ENCODE results near the gene SPPL3.
"Not testable (repeated sequence)": the region's sequence is repeated elsewhere in the genome, so short reads cannot be mapped to it uniquely, and the experiment has no call there.

The SPPL3 gene

GRCh38 chr12:120920178-120920577 is 16.0 kb upstream of the SPPL3 start:
- DNase-seq (ENCODE audit: low read depth in 2 of 2), result no peak

GRCh38 chr12:120917748-120918147 is 13.6 kb upstream of the SPPL3 start:
- DNase-seq (ENCODE audit: low read depth in 2 of 2), result no peak

DNA sequence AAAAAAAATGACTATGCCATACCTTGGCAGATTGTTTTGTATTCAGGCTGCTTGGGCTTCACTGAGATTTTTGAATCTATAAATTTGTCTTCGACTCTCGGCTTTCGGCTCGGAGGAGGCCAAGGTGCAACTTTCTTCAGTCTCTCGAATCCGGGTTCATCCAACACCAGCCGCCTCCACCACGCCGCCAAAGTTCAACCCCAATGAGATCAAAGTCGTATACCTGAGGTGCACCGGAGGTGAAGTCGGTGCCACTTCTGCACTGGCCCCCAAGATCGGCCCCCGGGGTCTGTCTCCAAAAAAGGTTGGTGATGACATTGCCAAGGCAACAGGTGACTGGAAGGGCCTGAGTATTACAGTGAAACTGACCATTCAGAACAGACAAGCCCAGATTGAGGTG is 12.4 kb upstream of the SPPL3 start:
- DNase-seq (ENCODE audit: low read depth in 2 of 2), result no peak

GRCh38 chr12:120914794-120915193 is 10.6 kb upstream of the SPPL3 start:
- no peak for DNase-seq (ENCODE audit: low read depth in 2 of 2)

DNA sequence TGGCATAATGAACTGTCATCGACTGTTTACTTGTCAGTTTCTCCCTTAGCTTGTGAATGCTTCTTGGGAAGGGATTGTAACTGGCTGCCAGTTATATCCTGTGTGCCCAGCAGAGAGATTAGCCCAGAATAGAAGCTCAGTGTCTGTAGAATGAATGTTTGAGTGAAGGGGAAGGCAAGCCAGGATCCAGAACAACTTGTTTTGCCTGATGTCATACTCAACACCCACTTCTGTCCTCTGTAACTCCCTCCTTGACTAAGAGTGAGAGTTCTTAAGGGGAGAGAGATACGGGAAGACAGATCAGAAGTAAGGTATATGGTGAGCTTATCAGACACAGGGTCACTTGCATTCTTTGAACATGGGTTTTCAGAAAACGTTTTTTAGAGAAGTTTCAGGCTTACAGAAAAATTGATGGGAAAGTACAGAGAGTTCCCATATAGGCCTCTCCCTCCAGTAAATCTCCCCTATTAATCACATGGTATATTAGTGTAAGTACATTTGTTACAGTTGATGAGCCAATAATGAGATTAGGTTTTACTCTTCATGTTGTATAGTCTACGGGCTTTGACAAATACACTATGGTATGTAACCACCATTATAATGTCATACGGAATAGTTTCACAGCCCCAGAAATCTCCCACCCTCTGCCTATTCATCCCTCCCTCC is 5.6 kb upstream of the SPPL3 start:
- no peak for DNase-seq (ENCODE audit: low read depth in 2 of 2)

DNA sequence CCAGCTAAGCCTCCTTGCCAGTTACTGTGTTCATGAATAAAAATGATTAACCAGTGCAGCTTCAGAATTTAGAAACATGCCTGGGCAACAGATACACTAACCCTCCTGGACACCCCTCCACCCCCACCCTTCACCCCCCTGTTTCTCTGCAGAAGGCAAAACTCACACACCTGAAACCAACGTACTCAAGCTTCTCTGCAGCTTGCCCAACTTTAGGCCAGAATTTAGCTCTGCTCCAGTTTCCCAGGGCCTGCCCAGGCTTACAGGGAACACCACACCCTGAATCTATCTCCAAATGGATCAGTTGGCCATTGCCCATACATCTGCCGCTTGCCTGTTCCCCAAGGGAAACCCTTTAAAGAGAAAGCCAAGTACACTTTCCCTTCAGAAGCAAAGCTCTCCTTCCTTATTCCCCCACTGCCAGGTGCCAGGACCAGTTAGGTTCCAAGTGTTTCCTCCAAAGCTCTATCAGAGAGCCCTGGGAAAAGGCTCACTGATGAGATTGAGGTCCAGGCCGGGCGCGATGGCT is 1.8 kb upstream of the SPPL3 start:
- DNase-seq (ENCODE audit: low read depth in 2 of 2), result no peak

GRCh38 chr12:120903412-120904196 is 554 bp downstream of the SPPL3 start:
- DNase-seq (ENCODE audit: low read depth in 2 of 2), result peak; percentile 30

- DNase-seq (ENCODE audit: low read depth in 2 of 2), result no peak
Measured at GRCh38 chr12:120902846-120903411, 1.2 kb downstream of the SPPL3 start.

DNA sequence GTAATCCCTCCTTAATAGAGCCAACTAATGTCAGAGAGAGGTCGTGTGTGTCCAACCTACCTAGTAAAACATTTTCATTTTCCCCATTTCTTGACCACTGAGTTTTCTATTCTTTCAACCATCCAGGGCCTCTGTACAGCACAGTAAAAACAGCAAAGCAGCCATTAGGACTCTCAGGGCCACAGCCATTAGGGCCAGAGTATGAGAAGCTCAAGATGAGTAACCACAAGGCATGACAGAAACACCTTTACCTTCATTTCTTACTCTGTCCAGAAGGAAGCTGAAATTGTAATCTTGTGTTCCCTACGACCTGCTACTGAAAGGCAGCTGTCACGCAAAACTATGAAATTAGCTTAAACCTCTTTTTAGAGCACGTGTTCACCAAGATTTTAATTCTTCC is 2.3 kb downstream of the SPPL3 start:
- no peak for DNase-seq (ENCODE audit: low read depth in 2 of 2)

GRCh38 chr12:120901101-120901500 is 3.1 kb downstream of the SPPL3 start:
- DNase-seq (ENCODE audit: low read depth in 2 of 2), result not testable (repeated sequence)

- DNase-seq (ENCODE audit: low read depth in 2 of 2), result no peak
Measured at GRCh38 chr12:120895532-120895931, 8.6 kb downstream of the SPPL3 start.

DNA sequence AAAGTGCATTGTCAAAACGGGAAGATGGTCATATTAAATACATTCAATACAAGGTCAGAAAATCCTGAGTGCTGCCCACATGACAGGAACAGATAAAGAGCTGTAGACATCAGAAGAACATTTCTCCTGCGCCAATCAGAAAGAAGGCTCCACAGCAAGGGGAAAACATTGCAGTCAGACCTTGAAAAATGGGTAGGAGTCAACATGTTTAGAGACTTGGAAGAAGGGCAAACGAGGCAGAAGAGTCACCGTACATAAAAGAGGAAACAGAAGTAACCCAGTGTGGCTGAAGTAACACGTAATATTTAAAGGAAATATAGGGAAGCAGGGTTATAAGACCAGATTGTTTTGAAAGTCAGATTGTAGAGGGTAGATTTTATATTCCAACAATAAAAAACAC is 11.9 kb downstream of the SPPL3 start:
- DNase-seq (ENCODE audit: low read depth in 2 of 2), result no peak

DNA sequence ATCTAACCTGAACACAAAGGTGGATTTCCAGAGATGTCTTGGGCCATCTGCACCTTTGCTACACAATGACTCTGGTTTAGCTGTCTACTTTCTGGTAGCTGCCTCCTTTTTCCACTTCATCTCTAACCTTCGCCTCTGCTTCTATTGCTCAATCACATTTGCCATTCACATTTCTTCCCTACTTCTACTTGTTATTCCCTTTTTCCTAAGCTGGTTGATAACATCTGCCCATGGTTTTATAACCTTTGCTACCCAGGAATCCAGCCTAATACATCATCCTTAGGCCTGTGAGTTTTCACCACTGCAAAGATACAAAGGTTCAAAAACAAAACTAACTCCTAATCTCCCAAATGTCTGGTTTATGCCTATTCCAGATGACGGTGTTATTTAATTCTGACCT is 13.2 kb downstream of the SPPL3 start:
- DNase-seq (ENCODE audit: low read depth in 2 of 2), result no peak

- peak; percentile 10 to 26 for DNase-seq (ENCODE audit: low read depth in 2 of 2)
Measured at GRCh38 chr12:120887253-120888043, 16.7 kb downstream of the SPPL3 start.

DNA sequence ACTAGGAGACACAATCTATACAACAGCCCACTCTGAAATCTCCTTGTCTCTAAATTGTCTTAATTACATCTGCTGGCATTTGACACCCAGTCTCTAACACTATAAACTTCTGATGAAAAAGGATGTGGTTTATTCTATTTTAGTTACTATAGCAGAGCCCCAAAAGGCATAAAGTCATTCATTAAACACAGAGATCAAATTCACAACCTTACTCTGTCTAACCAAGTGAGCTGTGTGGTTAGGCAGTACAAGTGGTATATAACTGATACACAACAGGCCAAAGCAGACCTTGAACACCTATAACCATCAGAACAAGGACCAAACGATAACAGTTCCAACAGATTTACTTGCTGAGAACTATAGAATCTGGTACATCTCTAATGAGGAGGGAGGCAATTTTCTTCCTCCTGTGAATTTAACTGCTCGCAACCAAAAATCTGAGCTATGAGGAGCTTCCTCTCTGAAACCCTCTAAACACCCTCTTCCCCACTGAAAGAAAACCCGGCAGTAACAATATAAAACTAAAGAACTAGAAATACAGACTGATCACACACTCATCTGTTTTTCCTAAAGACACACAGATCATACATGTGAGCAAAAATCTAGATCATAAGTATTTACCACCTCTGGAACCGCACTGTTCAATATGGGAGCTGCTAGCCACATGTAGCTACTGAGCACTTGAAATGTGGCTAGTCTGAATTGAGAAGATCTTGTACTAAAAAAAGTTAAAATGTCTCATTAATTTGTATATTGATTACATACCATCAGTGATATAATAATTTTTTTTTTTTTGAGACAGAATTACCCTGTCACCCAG is 17.7 kb downstream of the SPPL3 start:
- DNase-seq (ENCODE audit: low read depth in 2 of 2), result no peak

- no peak for DNase-seq (ENCODE audit: low read depth in 2 of 2)
Measured at GRCh38 chr12:120885521-120885920, 18.6 kb downstream of the SPPL3 start.

- no peak for DNase-seq (ENCODE audit: low read depth in 2 of 2)
Measured at GRCh38 chr12:120884644-120885043, 19.5 kb downstream of the SPPL3 start.

- no peak for DNase-seq (ENCODE audit: low read depth in 2 of 2)
Measured at GRCh38 chr12:120882055-120882555, 22.1 kb downstream of the SPPL3 start.

DNA sequence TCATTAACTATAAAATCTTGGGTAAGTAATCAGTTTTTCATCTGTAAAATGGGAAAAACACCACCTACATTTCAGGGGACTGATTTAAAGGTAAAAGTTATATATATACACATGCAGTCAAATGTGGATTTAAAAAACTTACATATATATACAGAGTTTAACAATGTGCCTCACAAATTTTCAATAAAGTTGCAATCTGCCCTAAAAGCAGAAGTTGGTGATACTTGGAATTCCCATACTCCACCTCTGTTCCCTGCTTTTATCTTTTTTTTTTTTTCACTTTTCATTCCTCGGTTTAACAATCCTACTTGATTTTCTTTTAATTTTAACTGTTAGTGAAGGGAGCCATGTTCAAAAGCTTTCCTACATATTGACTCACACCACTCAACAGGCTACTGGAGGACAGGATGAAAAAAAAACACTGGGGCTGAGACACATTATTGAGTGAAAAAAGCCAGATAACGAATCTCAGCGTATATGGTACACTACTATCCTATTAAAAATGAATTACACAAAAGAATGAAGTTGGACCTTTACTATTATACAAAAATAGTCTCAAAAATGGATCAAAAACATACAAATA is 24.3 kb downstream of the SPPL3 start:
- no peak for DNase-seq (ENCODE audit: low read depth in 2 of 2)

DNA sequence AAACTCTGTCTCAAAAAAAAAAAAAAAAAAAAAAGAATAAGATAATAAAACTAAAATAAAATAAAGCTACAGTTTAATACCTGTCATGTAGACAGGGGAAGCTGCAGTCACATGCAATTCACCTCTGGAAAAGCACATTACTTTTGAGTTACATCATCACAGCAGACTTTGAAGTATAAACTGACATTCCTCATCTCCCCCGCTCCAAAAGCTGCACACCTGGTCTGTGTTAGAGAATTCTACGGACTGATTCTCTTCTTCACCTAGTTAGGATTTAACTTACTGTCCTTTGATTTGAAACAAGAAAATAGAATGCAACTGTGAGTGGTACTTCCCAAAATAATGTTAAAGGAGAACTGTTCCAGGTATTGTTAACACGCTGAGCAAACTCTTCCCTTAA is 25.1 kb downstream of the SPPL3 start:
- DNase-seq (ENCODE audit: low read depth in 2 of 2), result no peak
